IMR-90 (cell line): Measurements from ENCODE around the gene GRK5. TPM values are rescaled to one million over a fixed set of nuclear protein-coding genes. Genes with fewer than 3 reads are reported as not detected.
A peak's percentile ranks its signal among the peaks of the same experiment; 100 is the strongest.

ENCODE experiments used
- ATAC-seq: fragments of 200-7000 bp; cut with Tn5 transposase; 2 replicates; pipeline ENCODE4 v1.9.1; 2020; ENCODE audit warnings: low read depth, mild to moderate bottlenecking, moderate library complexity
- BruUV-seq: library from RNA; stranded (reverse); fragments of 400-500 nt; replicated peaks from 2 replicates; lab custom pipeline; 2021; lab: Mats Ljungman, UMichigan
- CTCF ChIA-PET: fragments of 300-600 bp; formaldehyde crosslinking; extraction: SDS; loops from one replicate; lab custom pipeline; 2021; ENCODE audit warnings: antibody characterized with exemption; lab: Yijun Ruan, JAX
- POLR2A ChIA-PET: fragments of 300-600 bp; sonication (Branson Sonifier 250); formaldehyde crosslinking; loops from one replicate; lab custom pipeline; 2022; ENCODE audit warnings: antibody characterized with exemption; ENCODE audit not compliant: unreplicated experiment; lab: Charles Lee
- DNase-seq: peaks from one replicate; pipeline ENCODE4 v3.0.0; 2013
- H2AFZ ChIP-seq: replicated peaks from 2 replicates; pipeline ENCODE3; 2013; ENCODE audit warnings: low read length, mild to moderate bottlenecking; ENCODE audit not compliant: poor library complexity
- H2AK5ac ChIP-seq: 2 replicates; pipeline ENCODE4 v1.6.1; 2013; ENCODE audit warnings: low read depth, low read length, inconsistent platforms
- H2AK9ac ChIP-seq: replicated peaks from 2 replicates; pipeline ENCODE3; 2013; ENCODE audit warnings: mild to moderate bottlenecking, low read depth, low read length, moderate library complexity; ENCODE audit not compliant: poor library complexity
- H2BK120ac ChIP-seq: 2 replicates; pipeline ENCODE4 v1.6.1; 2013; ENCODE audit warnings: low read depth, low read length, inconsistent platforms
- H2BK15ac ChIP-seq: 3 replicates; pipeline ENCODE4 v1.6.1; 2013; ENCODE audit warnings: low read depth, low read length, inconsistent platforms
- H2BK20ac ChIP-seq: 2 replicates; pipeline ENCODE4 v1.6.1; 2013; ENCODE audit warnings: low read depth, mild to moderate bottlenecking, inconsistent platforms, low read length, moderate library complexity
- H2BK5ac ChIP-seq: 2 replicates; pipeline ENCODE4 v1.6.1; 2013; ENCODE audit warnings: mild to moderate bottlenecking, low read depth, low read length, inconsistent platforms; ENCODE audit not compliant: poor library complexity, severe bottlenecking
- H3K14ac ChIP-seq: replicated peaks from 2 replicates; pipeline ENCODE4 v1.6.1; 2013; ENCODE audit warnings: low read depth, low read length, inconsistent platforms
- H3K18ac ChIP-seq: 2 replicates; pipeline ENCODE4 v1.6.1; 2013; ENCODE audit warnings: low read depth, low read length, control low read depth
- H3K23ac ChIP-seq: 2 replicates; pipeline ENCODE4 v1.6.1; 2013; ENCODE audit warnings: low read depth, low read length, inconsistent platforms
- H3K27ac ChIP-seq: 2 replicates; pipeline ENCODE4 v1.5.1; 2013; ENCODE audit warnings: mild to moderate bottlenecking, control low read depth, low read length; ENCODE audit not compliant: insufficient read depth
- H3K27me3 ChIP-seq: 2 replicates; pipeline ENCODE4 v1.6.1; 2013; ENCODE audit warnings: low read length; ENCODE audit not compliant: control insufficient read depth, insufficient read depth
- H3K36me3 ChIP-seq: 2 replicates; pipeline ENCODE4 v1.6.1; 2013; ENCODE audit warnings: low read length, mixed read lengths; ENCODE audit not compliant: control insufficient read depth, insufficient read depth
- H3K4ac ChIP-seq: 2 replicates; pipeline ENCODE4 v1.6.1; 2013; ENCODE audit warnings: low read depth, low read length, inconsistent platforms
- H3K4me1 ChIP-seq: 2 replicates; pipeline ENCODE4 v1.6.1; 2013; ENCODE audit warnings: low read length, mixed read lengths; ENCODE audit not compliant: control insufficient read depth, insufficient read depth
- H3K4me2 ChIP-seq: 2 replicates; pipeline ENCODE4 v1.6.1; 2013; ENCODE audit warnings: low read depth, mild to moderate bottlenecking, control low read depth, low read length, moderate library complexity
- H3K4me3 ChIP-seq: 2 replicates; pipeline ENCODE4 v1.5.1; 2013; ENCODE audit warnings: low read depth, mild to moderate bottlenecking, control low read depth, low read length, moderate library complexity; ENCODE audit not compliant: insufficient read depth
- H3K56ac ChIP-seq: 2 replicates; pipeline ENCODE4 v1.6.1; 2013; ENCODE audit warnings: low read length, inconsistent platforms; ENCODE audit not compliant: insufficient read depth; ENCODE audit errors: extremely low read depth
- H3K79me1 ChIP-seq, 2 experiments: 2 replicates each; pipeline ENCODE4 v1.6.1; 2013; ENCODE audit warnings: low read length in 2 of 2, inconsistent platforms in 1 of 2, low read depth in 1 of 2
- H3K9ac ChIP-seq: 2 replicates; pipeline ENCODE4 v1.6.1; 2013; ENCODE audit warnings: low read depth, low read length, control low read depth
- H3K9me1 ChIP-seq: 2 replicates; pipeline ENCODE4 v1.6.1; 2013; ENCODE audit warnings: low read length, inconsistent platforms; ENCODE audit not compliant: insufficient read depth
- H3K9me3 ChIP-seq: 2 replicates; pipeline ENCODE4 v1.6.1; 2013; ENCODE audit warnings: low read length; ENCODE audit not compliant: control insufficient read depth, insufficient read depth
- H4K20me1 ChIP-seq: 2 replicates; pipeline ENCODE4 v1.6.1; 2013; ENCODE audit warnings: low read length, inconsistent platforms; ENCODE audit not compliant: insufficient read depth
- H4K5ac ChIP-seq: 2 replicates; pipeline ENCODE4 v1.6.1; 2013; ENCODE audit warnings: mild to moderate bottlenecking, low read depth, low read length, control low read depth
- H4K8ac ChIP-seq, 2 experiments: 2 replicates each; pipeline ENCODE4 v1.6.1; 2013; ENCODE audit warnings: low read depth in 2 of 2, low read length in 2 of 2, control low read depth in 1 of 2, inconsistent platforms in 1 of 2
- H4K91ac ChIP-seq: 2 replicates; pipeline ENCODE4 v1.6.1; 2013; ENCODE audit warnings: low read depth, low read length, inconsistent platforms; ENCODE audit not compliant: insufficient read depth
- BHLHE40 ChIP-seq: fragments of 150-350 bp; IDR thresholded peaks from 2 replicates; pipeline ENCODE4 v1.6.1; 2016; ENCODE audit warnings: mild to moderate bottlenecking, low read depth, low read length
- RAD21 ChIP-seq: IDR thresholded peaks from 2 replicates; pipeline ENCODE4 v1.6.1; 2012; ENCODE audit warnings: low read length, improper control_type of control experiment
- WGBS, 2 experiments: methylation state at CpG; one replicate each; pipeline versions ENCODE4 v1.1.5 to v1.1.7; 2013; ENCODE audit warnings: missing lambda C conversion rate in 2 of 2; ENCODE audit not compliant: insufficient read length in 1 of 2; ENCODE audit errors: extremely low coverage in 2 of 2; 5-methylcytosine and 5-hydroxymethylcytosine counted together
- dilution Hi-C: fragments of 300-500 bp; cut with HindIII; formaldehyde crosslinking; loops from one replicate; pipeline ENCODE4 v1.14.3; 2018; ENCODE audit warnings: low sequenced_read_pairs; ENCODE audit not compliant: unreplicated experiment
- in situ Hi-C: fragments of 300-500 bp; cut with MboI; formaldehyde crosslinking; loops from 3 replicates; pipeline ENCODE4 v1.14.3; 2019; ENCODE audit warnings: low sequenced_read_pairs, inconsistent platforms, mixed read lengths
- intact Hi-C: fragments of 100-400 bp; cut with micrococcal nuclease; formaldehyde crosslinking; loops from 2 replicates; pipeline ENCODE4 v1.10.0; 2022
- polyA plus RNA-seq, 3 experiments: library from polyadenylated mRNA; depleted of rRNA; stranded (reverse); fragments of >200 nt; gene quantifications; 2 replicates each; pipeline ENCODE4 v1.2.3, GENCODE V29; 2012; ENCODE audit warnings: low replicate concordance in 1 of 3
- total RNA-seq: library from RNA; depleted of rRNA; stranded (reverse); fragments of >200 nt; gene quantifications from 2 replicates; pipeline ENCODE4 v1.2.3, GENCODE V29; 2012

GRK5 gene
- total and polyA plus RNA-seq, 2 of the 4 experiments (the other 2 are of a cell fraction): 12.9 to 16.3 TPM

GRCh38 chr10:119412244-119413092 is 205.1 kb downstream of the GRK5 start:
- peak overlapping the region; percentile 94 for H3K4ac ChIP-seq
- peak overlapping the region; percentile 73 for H3K9ac ChIP-seq
- H3K27me3 ChIP-seq: no peaks in the 10 kb centered on the region
- dilution Hi-C loops: no loop called here
- H3K4me1 ChIP-seq: peaks cover 51% of the 10 kb centered on the region
- no peaks in the 10 kb centered on the region for H3K9me3 ChIP-seq
- POLR2A ChIA-PET: interaction anchor here (0.9 kb wide), 1 partner anchor 205 kb away, joined by 7 read pairs; the partner anchor contains the start of gene GRK5
- TF ChIP-seq BHLHE40 (peak; percentile 41; the same call in 1 of the 2 replicates), RAD21 (no peak)
- H3K56ac ChIP-seq: peak overlapping the region; percentile 69; the same call in 1 of the 2 replicates
- H3K4me2 ChIP-seq: no peak overlapping the region
- 40% methylated on average over 12 of the region's 31 CpGs; no CpG with 5 or more reads in 1 of the 2 experiments for WGBS, 2 experiments
- H4K91ac ChIP-seq: peak overlapping the region; percentile 93
- no peak overlapping the region for H3K4me3 ChIP-seq
- peaks cover 18 to 69% of the 10 kb centered on the region in 2 experiments; a peak in 3 of 4 replicates for H3K79me1 ChIP-seq
- H3K18ac ChIP-seq: peak overlapping the region; percentile 95
- H2BK5ac ChIP-seq: peak overlapping the region; percentile 72
- peaks cover 21% of the 10 kb centered on the region for H3K9me1 ChIP-seq
- H3K14ac ChIP-seq: peak overlapping the region; percentile 97
- H2BK120ac ChIP-seq: peak overlapping the region; percentile 91
- H2AFZ ChIP-seq: peak overlapping the region; percentile 25
- in situ Hi-C loops: no loop called here
- intact Hi-C loops: loop anchor here (5.0 kb wide), 2 partner anchors 75 to 140 kb away; no protein-coding TSS in a partner anchor
- no peak for ATAC-seq
- peak overlapping the region; percentile 96 for H2AK5ac ChIP-seq
- peak overlapping the region; percentile 93 for H4K5ac ChIP-seq
- H2BK20ac ChIP-seq: peak overlapping the region; percentile 78
- H3K36me3 ChIP-seq: peaks cover 26% of the 10 kb centered on the region; the same call in 1 of the 2 replicates
- H3K27ac ChIP-seq: peak overlapping the region; percentile 85
- peak; percentile 55 for DNase-seq
- no TSS peak for BruUV-seq
- CTCF ChIA-PET: interaction anchor here (0.8 kb wide), 1 partner anchor 213 kb away, joined by 3 read pairs; no protein-coding TSS in a partner anchor
- H4K8ac ChIP-seq: peak overlapping the region; percentile 86 to 90
- H3K23ac ChIP-seq: peak overlapping the region; percentile 57
- peak overlapping the region; percentile 78 for H2BK15ac ChIP-seq
- peaks cover 7% of the 10 kb centered on the region for H4K20me1 ChIP-seq
- H2AK9ac ChIP-seq: peak overlapping the region; percentile 77
